ENCODE data around the gene MAP2.

GRCh38 chr2:209451209-209451834 is 27.5 kb downstream of the MAP2 start:
- no peak for TF ChIP-seq CTCF (IDR thresholded peaks at IDR 0.05)
- TF ChIP-seq POLR2A (IDR thresholded peaks at IDR 0.05): no peak

Measured in ovary (tissue), 3 donors.